A549 (cell line): ENCODE measurements around the gene ZNRD2.

ENCODE experiments used
- ESRRA ChIP-seq: fragments of 150-350 bp; IDR thresholded peaks from 2 replicates; pipeline ENCODE4 v1.6.1; 2014; ENCODE audit warnings: mild to moderate bottlenecking, low read length, borderline replicate concordance
- GATA3 ChIP-seq: IDR thresholded peaks from 2 replicates; pipeline ENCODE4 v1.6.1; 2012; ENCODE audit warnings: borderline replicate concordance
- KDM1A ChIP-seq: fragments of 200-600 bp; sonication (generic); IDR thresholded peaks from 2 replicates; pipeline ENCODE4 v1.6.1; 2016; ENCODE audit warnings: low read depth, mild to moderate bottlenecking
- MYC ChIP-seq: IDR thresholded peaks from 2 replicates; pipeline ENCODE4 v1.6.1; 2012; ENCODE audit warnings: mild to moderate bottlenecking, inconsistent platforms, low read length, improper control_type of control experiment, borderline replicate concordance
- NR3C1 ChIP-seq: fragments of >200 bp; sonication (Bioruptor Twin); formaldehyde crosslinking; IDR thresholded peaks from 3 replicates; pipeline ENCODE4 v1.6.1; 2017
- POLR2A ChIP-seq: IDR thresholded peaks from 2 replicates; pipeline ENCODE4 v1.6.1; 2012; ENCODE audit warnings: mild to moderate bottlenecking, low read length
- POLR2AphosphoS2 ChIP-seq: conservative IDR thresholded peaks from 2 replicates; pipeline ENCODE4 v1.6.1; 2012; ENCODE audit warnings: low read length, improper control_type of control experiment, inconsistent platforms
- RCOR1 ChIP-seq: fragments of 150-350 bp; IDR thresholded peaks from 2 replicates; pipeline ENCODE4 v1.6.1; 2014; ENCODE audit warnings: antibody characterized with exemption, low read length, low read depth
- TF ChIP-seq, protein P1 (sequence below): fragments of >200 bp; sonication (Bioruptor Twin); formaldehyde crosslinking; IDR thresholded peaks from 3 replicates; pipeline ENCODE4 v1.5.1; 2016
- TF ChIP-seq, protein P2 (sequence below): fragments of 200-600 bp; sonication (generic); IDR thresholded peaks from 2 replicates; pipeline ENCODE4 v1.6.1; 2016; ENCODE audit warnings: antibody characterized with exemption, mild to moderate bottlenecking, moderate library complexity
- TF ChIP-seq, protein P3 (sequence below): fragments of >200 bp; sonication (Bioruptor Twin); formaldehyde crosslinking; IDR thresholded peaks from 3 replicates; pipeline ENCODE4 v1.6.1; 2016
- TF ChIP-seq, protein P4 (sequence below): IDR thresholded peaks from 2 replicates; pipeline ENCODE4 v1.6.1; 2012; ENCODE audit warnings: low read depth, borderline replicate concordance
- TF ChIP-seq, protein P5 (sequence below): fragments of >200 bp; sonication (Bioruptor Twin); formaldehyde crosslinking; IDR thresholded peaks from 2 replicates; pipeline ENCODE4 v1.6.1; 2016
- TF ChIP-seq, protein P6 (sequence below): IDR thresholded peaks from 2 replicates; pipeline ENCODE4 v1.6.1; 2012

DNA sequence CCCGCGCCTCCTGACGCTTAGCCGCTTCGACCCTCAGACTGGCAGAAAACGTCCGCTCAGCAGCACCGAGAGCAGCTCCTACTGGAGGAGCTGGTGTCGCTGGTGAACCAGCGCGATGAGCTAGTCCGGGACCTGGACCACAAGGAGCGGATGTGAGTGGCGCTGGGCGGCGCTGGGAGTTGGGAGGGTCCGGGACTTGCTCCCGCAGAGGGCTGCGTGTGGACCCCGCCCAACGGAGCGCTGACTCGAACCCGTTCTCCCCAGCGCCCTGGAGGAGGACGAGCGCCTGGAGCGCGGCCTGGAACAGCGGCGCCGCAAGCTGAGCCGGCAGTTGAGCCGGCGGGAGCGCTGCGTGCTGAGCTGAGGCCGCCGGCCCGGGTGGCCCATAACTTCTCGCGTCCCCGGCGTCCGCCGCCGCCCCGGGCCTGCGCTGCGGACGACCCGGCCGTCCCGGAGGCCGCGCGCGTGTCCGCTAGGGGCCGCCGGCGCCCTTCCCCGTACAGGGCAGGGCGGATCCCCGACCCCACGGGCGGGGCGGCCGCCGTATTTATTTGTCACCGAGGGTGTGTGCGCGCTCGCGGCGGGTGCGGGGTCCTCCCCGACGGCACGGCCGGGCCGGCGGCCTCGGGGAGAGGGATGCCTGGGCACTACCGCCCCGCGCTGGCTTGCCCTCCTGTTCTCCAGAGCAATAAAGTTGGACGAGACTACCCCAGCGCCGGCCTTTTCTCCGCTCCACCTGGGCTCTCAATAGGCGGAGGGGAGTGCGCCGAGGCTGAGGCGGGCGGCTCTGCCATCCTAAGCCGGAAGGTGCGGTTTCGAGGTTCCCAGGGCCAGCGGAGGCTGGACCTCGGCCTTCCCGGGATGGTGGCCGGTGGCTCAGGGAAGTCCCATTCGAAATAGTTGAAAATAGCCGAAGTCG lies 21.9 kb downstream of the ZNRD2 start:
- TF ChIP-seq, protein P1, sequence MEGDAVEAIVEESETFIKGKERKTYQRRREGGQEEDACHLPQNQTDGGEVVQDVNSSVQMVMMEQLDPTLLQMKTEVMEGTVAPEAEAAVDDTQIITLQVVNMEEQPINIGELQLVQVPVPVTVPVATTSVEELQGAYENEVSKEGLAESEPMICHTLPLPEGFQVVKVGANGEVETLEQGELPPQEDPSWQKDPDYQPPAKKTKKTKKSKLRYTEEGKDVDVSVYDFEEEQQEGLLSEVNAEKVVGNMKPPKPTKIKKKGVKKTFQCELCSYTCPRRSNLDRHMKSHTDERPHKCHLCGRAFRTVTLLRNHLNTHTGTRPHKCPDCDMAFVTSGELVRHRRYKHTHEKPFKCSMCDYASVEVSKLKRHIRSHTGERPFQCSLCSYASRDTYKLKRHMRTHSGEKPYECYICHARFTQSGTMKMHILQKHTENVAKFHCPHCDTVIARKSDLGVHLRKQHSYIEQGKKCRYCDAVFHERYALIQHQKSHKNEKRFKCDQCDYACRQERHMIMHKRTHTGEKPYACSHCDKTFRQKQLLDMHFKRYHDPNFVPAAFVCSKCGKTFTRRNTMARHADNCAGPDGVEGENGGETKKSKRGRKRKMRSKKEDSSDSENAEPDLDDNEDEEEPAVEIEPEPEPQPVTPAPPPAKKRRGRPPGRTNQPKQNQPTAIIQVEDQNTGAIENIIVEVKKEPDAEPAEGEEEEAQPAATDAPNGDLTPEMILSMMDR: no peak
- TF ChIP-seq POLR2AphosphoS2: no peak
- no peak for TF ChIP-seq RCOR1
- no peak for TF ChIP-seq KDM1A
- TF ChIP-seq, protein P2, sequence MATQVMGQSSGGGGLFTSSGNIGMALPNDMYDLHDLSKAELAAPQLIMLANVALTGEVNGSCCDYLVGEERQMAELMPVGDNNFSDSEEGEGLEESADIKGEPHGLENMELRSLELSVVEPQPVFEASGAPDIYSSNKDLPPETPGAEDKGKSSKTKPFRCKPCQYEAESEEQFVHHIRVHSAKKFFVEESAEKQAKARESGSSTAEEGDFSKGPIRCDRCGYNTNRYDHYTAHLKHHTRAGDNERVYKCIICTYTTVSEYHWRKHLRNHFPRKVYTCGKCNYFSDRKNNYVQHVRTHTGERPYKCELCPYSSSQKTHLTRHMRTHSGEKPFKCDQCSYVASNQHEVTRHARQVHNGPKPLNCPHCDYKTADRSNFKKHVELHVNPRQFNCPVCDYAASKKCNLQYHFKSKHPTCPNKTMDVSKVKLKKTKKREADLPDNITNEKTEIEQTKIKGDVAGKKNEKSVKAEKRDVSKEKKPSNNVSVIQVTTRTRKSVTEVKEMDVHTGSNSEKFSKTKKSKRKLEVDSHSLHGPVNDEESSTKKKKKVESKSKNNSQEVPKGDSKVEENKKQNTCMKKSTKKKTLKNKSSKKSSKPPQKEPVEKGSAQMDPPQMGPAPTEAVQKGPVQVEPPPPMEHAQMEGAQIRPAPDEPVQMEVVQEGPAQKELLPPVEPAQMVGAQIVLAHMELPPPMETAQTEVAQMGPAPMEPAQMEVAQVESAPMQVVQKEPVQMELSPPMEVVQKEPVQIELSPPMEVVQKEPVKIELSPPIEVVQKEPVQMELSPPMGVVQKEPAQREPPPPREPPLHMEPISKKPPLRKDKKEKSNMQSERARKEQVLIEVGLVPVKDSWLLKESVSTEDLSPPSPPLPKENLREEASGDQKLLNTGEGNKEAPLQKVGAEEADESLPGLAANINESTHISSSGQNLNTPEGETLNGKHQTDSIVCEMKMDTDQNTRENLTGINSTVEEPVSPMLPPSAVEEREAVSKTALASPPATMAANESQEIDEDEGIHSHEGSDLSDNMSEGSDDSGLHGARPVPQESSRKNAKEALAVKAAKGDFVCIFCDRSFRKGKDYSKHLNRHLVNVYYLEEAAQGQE: no peak
- TF ChIP-seq, protein P3, sequence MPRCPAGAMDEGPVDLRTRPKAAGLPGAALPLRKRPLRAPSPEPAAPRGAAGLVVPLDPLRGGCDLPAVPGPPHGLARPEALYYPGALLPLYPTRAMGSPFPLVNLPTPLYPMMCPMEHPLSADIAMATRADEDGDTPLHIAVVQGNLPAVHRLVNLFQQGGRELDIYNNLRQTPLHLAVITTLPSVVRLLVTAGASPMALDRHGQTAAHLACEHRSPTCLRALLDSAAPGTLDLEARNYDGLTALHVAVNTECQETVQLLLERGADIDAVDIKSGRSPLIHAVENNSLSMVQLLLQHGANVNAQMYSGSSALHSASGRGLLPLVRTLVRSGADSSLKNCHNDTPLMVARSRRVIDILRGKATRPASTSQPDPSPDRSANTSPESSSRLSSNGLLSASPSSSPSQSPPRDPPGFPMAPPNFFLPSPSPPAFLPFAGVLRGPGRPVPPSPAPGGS: no peak
- no peak for TF ChIP-seq MYC
- TF ChIP-seq, protein P4, sequence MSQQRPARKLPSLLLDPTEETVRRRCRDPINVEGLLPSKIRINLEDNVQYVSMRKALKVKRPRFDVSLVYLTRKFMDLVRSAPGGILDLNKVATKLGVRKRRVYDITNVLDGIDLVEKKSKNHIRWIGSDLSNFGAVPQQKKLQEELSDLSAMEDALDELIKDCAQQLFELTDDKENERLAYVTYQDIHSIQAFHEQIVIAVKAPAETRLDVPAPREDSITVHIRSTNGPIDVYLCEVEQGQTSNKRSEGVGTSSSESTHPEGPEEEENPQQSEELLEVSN: no peak
- TF ChIP-seq, protein P5, sequence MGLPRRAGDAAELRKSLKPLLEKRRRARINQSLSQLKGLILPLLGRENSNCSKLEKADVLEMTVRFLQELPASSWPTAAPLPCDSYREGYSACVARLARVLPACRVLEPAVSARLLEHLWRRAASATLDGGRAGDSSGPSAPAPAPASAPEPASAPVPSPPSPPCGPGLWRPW: no peak
- no peak for TF ChIP-seq ESRRA
- TF ChIP-seq, protein P6, sequence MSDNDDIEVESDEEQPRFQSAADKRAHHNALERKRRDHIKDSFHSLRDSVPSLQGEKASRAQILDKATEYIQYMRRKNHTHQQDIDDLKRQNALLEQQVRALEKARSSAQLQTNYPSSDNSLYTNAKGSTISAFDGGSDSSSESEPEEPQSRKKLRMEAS: no peak
- no peak for TF ChIP-seq POLR2A
- TF ChIP-seq NR3C1: no peak
- TF ChIP-seq GATA3: no peak
